ENCODE measurements around the gene GPC5.
"Not testable (repeated sequence)": the region's sequence is repeated elsewhere in the genome, so short reads cannot be mapped to it uniquely, and the experiment has no call there.

The GPC5 gene

DNA sequence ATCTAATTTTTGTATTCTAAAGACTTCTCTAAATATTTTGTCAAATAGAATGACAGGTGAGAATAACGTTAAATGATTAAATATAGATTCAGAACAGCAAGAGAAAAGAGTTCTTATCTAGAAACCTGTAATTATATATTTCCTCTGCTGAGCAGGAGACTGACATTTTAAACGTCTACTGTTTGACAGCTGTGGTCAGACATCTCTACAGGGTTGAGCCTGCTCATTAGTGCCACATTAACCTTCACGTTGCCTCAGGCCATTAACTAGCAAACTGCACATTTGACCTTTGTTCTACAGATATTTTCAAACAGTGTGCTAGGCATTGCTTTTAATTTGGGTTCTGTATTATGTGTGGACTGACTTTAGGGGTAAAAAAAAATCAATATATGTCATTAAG is 347.5 kb downstream of the GPC5 start:
- no peak overlapping the region for H3K4me3 Mint-ChIP-seq
- no peaks in the 10 kb centered on the region for H3K36me3 Mint-ChIP-seq
- no peaks in the 10 kb centered on the region for H3K4me1 Mint-ChIP-seq
- DNase-seq (ENCODE audit: low spot score in 2 of 2) (no peak), ATAC-seq (ENCODE audit: low read depth) (no peak)
- H3K9me3 Mint-ChIP-seq = peaks cover 6% of the 10 kb centered on the region
- H3K27me3 Mint-ChIP-seq = no peaks in the 10 kb centered on the region
- H3K27ac Mint-ChIP-seq = no peak overlapping the region

DNA sequence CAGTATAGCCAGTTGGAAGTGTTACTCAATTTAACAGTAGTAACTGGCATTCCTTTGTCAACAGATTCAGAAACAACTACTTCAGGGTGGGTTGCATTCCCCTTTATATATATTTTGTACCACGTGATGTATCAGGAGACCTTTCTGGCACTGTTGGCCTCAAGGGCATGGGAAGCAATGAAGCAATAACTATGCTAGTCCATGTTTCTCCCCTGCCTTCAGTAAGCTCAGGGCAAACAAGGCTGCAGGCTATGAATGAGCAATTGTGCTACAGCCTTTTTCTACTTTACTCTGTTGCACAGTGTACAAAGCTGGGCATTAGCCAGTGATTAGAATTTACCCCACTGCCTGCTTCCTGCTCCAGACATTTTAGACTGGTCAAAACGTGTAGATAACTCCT is 348.8 kb downstream of the GPC5 start:
- Mint-ChIP-seq H3K36me3 (no peaks in the 10 kb centered on the region), H3K4me3 (no peak overlapping the region), H3K9me3 (peaks cover 6% of the 10 kb centered on the region), H3K27me3 (no peaks in the 10 kb centered on the region), H3K4me1 (no peaks in the 10 kb centered on the region), H3K27ac (no peak overlapping the region)
- DNase-seq (ENCODE audit: low spot score in 2 of 2) (no peak), ATAC-seq (ENCODE audit: low read depth) (no peak)

DNA sequence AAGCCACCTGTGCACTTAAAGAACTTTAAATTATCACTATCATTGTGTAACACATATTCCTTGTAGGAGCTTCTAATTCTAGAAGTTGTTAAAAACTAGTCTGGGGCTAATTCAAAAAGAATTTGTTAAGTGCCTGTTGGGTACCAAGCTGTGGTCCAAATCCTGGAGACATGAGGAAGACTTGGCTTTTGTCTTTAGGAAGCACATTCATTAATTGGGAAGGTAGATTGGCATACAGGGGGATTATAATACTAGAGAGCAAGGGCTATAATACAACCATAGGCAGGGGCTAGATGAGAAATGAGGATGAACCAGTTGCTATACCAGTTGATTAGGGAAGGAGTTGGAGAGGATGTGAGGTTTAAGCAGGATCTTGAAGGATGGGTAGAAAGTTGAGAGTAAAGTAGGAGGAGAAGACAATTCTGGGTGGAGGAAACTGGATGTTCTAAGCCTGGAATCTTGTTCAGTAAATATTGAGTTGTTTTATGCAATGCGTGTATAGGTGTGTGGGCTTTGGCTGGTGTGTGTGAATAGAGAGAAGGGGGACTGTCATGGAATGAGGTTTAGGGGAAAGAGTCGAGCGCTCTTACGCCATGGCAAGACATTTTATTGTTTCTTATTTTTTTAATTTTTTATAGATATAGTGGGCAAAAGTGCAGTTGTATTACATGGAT is 350.1 kb downstream of the GPC5 start:
- no peaks in the 10 kb centered on the region for H3K4me1 Mint-ChIP-seq
- no peak for ATAC-seq (ENCODE audit: low read depth)
- H3K9me3 Mint-ChIP-seq = peaks cover 6% of the 10 kb centered on the region
- no peak overlapping the region for H3K27ac Mint-ChIP-seq
- DNase-seq (ENCODE audit: low spot score in 2 of 2) = no peak
- no peak overlapping the region for H3K4me3 Mint-ChIP-seq
- no peaks in the 10 kb centered on the region for H3K27me3 Mint-ChIP-seq
- H3K36me3 Mint-ChIP-seq = no peaks in the 10 kb centered on the region

DNA sequence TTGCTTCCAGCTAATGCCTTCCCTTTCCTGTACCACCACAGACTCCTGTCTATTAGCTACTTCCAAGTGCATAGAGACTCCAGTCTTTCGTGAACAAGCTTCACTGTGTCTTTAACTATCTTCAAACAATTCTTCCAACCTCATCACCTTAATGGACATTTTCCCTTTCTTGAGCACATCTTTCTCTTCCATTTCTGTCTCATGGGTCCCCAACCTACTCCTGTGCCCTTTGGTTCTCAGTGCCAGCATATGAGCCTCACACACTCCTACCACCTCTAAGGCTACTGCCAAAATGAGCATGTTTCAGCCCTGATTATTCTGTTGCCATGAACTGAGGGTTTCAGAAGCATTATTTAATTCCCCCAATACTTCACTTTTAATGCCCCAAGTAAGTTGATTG is 360.3 kb downstream of the GPC5 start:
- Mint-ChIP-seq H3K4me1 (no peaks in the 10 kb centered on the region), H3K4me3 (no peak overlapping the region), H3K36me3 (no peaks in the 10 kb centered on the region), H3K27ac (no peak overlapping the region), H3K27me3 (no peaks in the 10 kb centered on the region), H3K9me3 (no peaks in the 10 kb centered on the region)
- DNase-seq (ENCODE audit: low spot score in 2 of 2) = no peak
- ATAC-seq (ENCODE audit: low read depth) = no peak

DNA sequence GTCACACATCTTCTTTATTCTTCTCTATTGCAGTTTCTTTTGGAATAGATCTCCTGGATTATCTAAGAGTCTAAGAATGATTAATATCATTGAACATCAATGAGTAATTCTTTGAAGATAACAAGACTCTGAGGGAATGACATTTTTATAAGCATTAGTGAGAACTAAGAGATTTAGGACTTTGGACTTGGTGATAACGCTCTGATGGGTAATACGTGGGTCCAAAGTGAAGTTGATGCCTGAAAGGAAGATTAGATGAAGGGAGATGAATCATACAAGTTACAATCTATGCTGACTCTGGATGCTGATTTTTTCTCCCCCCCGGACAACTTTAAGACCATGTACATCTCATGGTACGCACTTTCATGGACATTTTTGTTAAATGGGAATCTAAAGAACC is 364.5 kb downstream of the GPC5 start:
- no peaks in the 10 kb centered on the region for H3K9me3 Mint-ChIP-seq
- ATAC-seq (ENCODE audit: low read depth) = no peak
- H3K4me3 Mint-ChIP-seq = no peak overlapping the region
- H3K4me1 Mint-ChIP-seq = no peaks in the 10 kb centered on the region
- H3K27ac Mint-ChIP-seq = no peak overlapping the region
- DNase-seq (ENCODE audit: low spot score in 2 of 2) = no peak
- no peaks in the 10 kb centered on the region for H3K36me3 Mint-ChIP-seq
- no peaks in the 10 kb centered on the region for H3K27me3 Mint-ChIP-seq

DNA sequence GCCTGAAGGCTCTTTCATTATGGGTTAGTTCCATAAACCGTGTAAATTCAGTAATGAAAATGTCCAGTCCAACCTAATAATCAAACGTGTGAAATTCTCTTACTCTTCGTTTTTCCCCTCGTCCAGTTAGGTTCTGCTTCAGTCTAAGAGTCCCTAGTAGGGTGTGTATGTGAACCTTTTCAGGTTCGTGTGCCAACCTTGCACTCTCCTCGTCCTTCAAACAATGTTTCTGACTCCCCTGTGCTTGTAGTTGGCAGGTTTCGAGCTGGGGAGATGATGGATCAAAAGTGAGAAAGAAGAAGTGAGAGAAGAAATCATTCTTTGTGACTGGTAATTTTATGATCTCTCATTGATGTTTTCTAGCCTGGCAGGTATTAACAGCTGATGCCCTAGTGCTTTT is 366.1 kb downstream of the GPC5 start:
- DNase-seq (ENCODE audit: low spot score in 2 of 2) (no peak), ATAC-seq (ENCODE audit: low read depth) (no peak)
- Mint-ChIP-seq H3K27ac (no peak overlapping the region), H3K27me3 (no peaks in the 10 kb centered on the region), H3K4me1 (no peaks in the 10 kb centered on the region), H3K4me3 (no peak overlapping the region), H3K36me3 (no peaks in the 10 kb centered on the region), H3K9me3 (no peaks in the 10 kb centered on the region)

DNA sequence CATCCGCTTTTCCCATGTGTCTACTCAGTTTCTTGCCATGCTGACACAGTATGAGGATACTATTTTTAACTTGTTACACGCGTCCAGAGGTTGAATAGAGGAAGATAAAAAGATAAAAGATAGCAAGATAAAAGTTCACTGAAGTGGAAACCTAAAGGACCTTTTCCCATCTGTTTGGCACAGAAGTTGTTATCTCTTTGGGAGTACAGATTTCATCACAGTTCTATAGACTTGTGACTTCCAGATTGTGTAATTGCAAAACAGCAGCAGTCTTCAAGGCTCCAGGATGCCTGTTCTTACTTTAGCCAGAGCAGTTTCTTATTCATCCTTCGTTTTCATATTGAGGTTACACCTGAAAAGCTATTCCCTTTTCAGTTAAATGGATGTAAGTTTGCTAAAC is 369.2 kb downstream of the GPC5 start:
- DNase-seq (ENCODE audit: low spot score in 2 of 2) (no peak), ATAC-seq (ENCODE audit: low read depth) (no peak)
- Mint-ChIP-seq H3K27me3 (no peaks in the 10 kb centered on the region), H3K4me3 (no peak overlapping the region), H3K4me1 (no peaks in the 10 kb centered on the region), H3K27ac (no peak overlapping the region), H3K36me3 (no peaks in the 10 kb centered on the region), H3K9me3 (no peaks in the 10 kb centered on the region)

DNA sequence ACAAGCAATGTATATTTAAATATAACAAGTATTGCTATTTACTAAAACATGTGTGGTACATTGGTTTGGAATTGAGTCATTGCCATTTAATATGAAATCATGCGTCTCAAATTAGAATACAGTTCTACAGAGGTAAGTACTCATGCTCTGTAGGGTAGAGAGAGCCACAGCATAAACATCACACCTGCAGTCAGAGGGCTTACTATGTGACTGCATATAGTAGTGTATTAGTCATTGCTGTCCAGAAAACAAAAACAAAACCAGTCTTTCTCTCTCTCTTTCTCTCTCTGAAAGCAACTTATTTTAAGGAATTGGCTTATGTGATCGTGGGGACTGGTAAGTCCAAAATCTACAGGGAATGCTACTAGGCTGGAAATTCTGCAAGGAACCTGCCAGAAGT is 370.3 kb downstream of the GPC5 start:
- H3K4me3 Mint-ChIP-seq = no peak overlapping the region
- H3K27ac Mint-ChIP-seq = no peak overlapping the region
- no peaks in the 10 kb centered on the region for H3K36me3 Mint-ChIP-seq
- H3K4me1 Mint-ChIP-seq = no peaks in the 10 kb centered on the region
- ATAC-seq (ENCODE audit: low read depth) = no peak
- no peaks in the 10 kb centered on the region for H3K9me3 Mint-ChIP-seq
- DNase-seq (ENCODE audit: low spot score in 2 of 2) = no peak
- no peaks in the 10 kb centered on the region for H3K27me3 Mint-ChIP-seq

DNA sequence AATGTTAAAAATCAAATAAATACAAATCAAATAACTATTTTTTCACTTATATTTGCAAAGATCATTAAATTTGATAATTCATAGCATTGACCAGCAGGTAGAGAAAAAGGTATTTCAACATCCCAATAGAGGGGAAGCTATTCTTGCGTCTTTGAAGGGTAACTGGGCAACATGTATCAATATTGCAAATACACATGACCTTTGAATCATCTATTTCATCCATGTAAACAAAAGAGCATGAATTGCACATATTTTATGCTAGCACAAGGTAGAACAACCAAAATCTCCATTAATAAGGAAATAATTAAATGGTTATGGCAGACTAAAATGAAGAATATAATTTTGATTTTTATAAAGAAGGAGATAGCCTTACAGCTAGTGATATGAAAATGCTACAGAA is 372.8 kb downstream of the GPC5 start:
- ATAC-seq (ENCODE audit: low read depth) (no peak), DNase-seq (ENCODE audit: low spot score in 2 of 2) (no peak)
- Mint-ChIP-seq H3K27me3 (no peaks in the 10 kb centered on the region), H3K27ac (no peak overlapping the region), H3K36me3 (no peaks in the 10 kb centered on the region), H3K4me1 (no peaks in the 10 kb centered on the region), H3K4me3 (no peak overlapping the region), H3K9me3 (peaks cover 3% of the 10 kb centered on the region)

DNA sequence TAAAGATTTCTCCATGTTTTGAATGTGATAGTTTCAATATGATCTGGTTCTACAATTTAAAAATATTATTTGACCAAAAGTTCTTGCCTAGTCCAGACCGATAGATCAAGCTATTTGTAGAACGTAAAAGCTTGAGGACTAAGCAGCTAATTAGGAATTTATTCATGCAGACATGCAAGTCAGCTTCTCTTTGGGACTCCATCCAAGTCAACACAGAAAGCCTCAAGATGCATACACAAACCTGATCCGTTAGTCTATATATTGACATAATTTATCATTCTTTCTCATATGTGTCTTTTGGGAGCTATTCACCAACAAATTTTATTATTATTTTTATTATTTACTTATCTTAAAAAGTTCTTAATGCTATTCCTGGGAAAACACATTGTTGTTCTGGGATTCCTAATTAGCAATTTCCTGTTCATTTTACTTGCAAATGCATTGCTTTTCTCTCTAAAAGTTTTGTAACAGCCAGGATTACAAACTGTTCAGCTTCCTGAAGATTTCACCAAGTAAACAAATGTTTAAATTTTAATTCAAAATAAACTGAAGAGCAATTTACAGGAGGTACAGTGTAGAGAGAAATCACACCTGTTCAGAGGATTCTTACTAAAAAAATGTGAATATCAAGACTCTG is 375.3 kb downstream of the GPC5 start:
- Mint-ChIP-seq H3K27ac (no peak overlapping the region), H3K9me3 (peaks cover 6% of the 10 kb centered on the region), H3K27me3 (no peaks in the 10 kb centered on the region), H3K4me1 (no peaks in the 10 kb centered on the region), H3K4me3 (no peak overlapping the region), H3K36me3 (no peaks in the 10 kb centered on the region)
- DNase-seq (ENCODE audit: low spot score in 2 of 2) (no peak), ATAC-seq (ENCODE audit: low read depth) (no peak)

DNA sequence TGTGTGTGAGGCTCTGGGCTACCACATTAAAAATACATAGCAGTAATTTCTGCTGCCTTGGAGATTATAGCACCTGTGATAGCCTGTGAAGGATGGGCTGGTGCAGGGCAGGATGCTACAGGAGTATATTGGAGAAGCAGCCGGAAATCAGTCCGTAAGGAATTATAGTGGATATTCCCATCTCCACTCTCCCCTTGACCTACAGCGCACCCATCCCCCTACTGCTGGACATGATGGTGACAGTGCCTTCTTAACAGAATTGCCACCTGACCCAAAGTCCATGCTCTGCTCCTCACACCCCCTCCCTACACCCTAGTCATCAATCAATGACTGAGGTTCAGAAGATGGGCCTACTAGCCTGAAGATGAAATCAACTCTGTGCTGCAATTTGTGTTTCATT is 376.0 kb downstream of the GPC5 start:
- Mint-ChIP-seq H3K36me3 (no peaks in the 10 kb centered on the region), H3K4me3 (no peak overlapping the region), H3K4me1 (no peaks in the 10 kb centered on the region), H3K27ac (no peak overlapping the region), H3K27me3 (no peaks in the 10 kb centered on the region), H3K9me3 (peaks cover 6% of the 10 kb centered on the region)
- DNase-seq (ENCODE audit: low spot score in 2 of 2) (no peak), ATAC-seq (ENCODE audit: low read depth) (no peak)

DNA sequence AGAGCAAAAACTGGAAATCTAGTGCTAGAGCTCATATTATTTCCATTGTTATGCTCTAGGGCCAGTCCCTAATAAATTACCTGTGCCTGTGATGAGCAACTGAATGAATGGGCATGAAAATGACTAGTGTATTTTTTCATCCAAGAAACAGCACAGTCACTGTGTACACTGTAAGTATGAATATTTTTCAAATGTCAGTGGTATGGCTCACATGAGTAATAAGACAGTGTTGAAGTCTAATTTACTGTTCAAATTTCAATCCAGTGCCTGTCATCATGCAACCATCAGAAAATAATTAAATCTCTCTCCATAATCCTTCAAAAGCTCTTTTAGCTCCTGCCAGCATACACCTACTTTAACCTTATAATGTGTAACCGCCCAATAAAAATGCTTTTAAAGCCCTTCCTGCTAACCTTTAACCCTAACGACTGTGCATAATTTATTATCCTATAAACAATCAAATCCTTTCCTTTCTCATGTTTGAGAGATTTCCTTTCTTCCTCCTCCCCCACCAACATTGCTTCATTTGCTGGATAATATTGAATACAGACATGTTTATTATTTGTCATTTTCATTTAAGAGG is 378.3 kb downstream of the GPC5 start:
- H3K27ac Mint-ChIP-seq = no peak overlapping the region
- H3K4me3 Mint-ChIP-seq = no peak overlapping the region
- no peaks in the 10 kb centered on the region for H3K27me3 Mint-ChIP-seq
- H3K36me3 Mint-ChIP-seq = no peaks in the 10 kb centered on the region
- H3K4me1 Mint-ChIP-seq = no peaks in the 10 kb centered on the region
- ATAC-seq (ENCODE audit: low read depth) = no peak
- H3K9me3 Mint-ChIP-seq = peaks cover 6% of the 10 kb centered on the region
- no peak for DNase-seq (ENCODE audit: low spot score in 2 of 2)

DNA sequence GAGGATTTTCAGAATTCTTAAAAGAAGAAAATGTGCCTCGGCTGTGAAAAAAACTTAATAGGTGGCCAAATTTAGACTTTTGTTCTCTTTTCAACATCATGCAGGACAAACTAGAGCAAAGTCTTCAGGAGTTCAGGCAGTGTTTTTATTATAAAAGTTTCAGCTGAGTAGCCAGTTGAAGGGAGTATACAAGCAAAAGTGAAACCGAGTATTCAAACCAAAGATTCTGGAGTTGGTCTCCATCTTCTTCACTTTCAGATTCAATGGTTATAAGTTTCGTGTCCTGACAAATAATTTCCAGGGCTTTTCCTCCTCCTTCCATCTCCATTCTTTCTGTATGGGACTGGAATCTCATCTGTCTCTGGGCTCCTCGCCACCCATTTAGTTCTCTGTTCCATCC is 379.7 kb downstream of the GPC5 start:
- Mint-ChIP-seq H3K4me1 (no peaks in the 10 kb centered on the region), H3K9me3 (peaks cover 6% of the 10 kb centered on the region), H3K27ac (no peak overlapping the region), H3K27me3 (no peaks in the 10 kb centered on the region), H3K4me3 (no peak overlapping the region), H3K36me3 (no peaks in the 10 kb centered on the region)
- DNase-seq (ENCODE audit: low spot score in 2 of 2) (no peak), ATAC-seq (ENCODE audit: low read depth) (no peak)

DNA sequence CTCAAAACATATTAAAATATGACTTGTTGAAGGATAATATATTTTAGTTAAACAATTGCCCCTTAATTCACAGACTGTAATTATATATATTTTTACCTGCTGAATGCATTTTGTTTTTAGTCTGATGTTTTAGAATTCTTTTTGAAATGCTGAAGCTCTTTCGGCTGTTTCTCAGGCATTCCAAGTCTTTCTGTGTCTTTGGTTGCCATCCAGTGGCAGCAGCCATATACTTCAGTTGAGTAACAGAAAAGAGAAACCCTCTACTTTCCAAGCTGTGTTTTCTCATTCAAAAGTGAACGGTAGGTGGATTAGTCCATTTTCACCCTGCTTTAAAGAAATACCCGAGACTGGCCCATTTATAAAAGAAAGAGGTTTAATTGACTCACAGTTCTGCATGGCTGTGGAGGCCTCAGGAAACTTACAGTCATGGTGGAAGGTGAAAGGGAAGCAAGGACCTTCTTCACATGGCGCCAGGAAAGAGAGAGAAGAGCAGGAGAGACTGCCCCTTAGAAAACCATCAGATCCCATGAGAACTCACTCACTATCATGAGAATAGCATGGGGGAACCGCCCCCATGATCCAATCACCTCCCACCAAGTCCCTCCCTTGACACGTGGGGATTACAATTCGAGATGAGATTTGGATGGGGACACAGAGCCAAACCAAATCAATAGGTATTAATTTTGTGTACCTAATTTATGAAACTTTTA is 383.7 kb downstream of the GPC5 start:
- H3K9me3 Mint-ChIP-seq; H3K36me3 Mint-ChIP-seq; H3K4me3 Mint-ChIP-seq; ATAC-seq (ENCODE audit: low read depth); H3K4me1 Mint-ChIP-seq; H3K27me3 Mint-ChIP-seq; H3K27ac Mint-ChIP-seq; DNase-seq (ENCODE audit: low spot score in 2 of 2): not testable (repeated sequence)
